GM21619 (cell line): Measurements from ENCODE around the gene KIAA0232.

Experiments
- ATAC-seq: cut with Tn5 transposase; IDR thresholded peaks from one replicate; pipeline ENCODE4 v1.9.1; 2021; ENCODE audit not compliant: unreplicated experiment

KIAA0232 gene, protein sequence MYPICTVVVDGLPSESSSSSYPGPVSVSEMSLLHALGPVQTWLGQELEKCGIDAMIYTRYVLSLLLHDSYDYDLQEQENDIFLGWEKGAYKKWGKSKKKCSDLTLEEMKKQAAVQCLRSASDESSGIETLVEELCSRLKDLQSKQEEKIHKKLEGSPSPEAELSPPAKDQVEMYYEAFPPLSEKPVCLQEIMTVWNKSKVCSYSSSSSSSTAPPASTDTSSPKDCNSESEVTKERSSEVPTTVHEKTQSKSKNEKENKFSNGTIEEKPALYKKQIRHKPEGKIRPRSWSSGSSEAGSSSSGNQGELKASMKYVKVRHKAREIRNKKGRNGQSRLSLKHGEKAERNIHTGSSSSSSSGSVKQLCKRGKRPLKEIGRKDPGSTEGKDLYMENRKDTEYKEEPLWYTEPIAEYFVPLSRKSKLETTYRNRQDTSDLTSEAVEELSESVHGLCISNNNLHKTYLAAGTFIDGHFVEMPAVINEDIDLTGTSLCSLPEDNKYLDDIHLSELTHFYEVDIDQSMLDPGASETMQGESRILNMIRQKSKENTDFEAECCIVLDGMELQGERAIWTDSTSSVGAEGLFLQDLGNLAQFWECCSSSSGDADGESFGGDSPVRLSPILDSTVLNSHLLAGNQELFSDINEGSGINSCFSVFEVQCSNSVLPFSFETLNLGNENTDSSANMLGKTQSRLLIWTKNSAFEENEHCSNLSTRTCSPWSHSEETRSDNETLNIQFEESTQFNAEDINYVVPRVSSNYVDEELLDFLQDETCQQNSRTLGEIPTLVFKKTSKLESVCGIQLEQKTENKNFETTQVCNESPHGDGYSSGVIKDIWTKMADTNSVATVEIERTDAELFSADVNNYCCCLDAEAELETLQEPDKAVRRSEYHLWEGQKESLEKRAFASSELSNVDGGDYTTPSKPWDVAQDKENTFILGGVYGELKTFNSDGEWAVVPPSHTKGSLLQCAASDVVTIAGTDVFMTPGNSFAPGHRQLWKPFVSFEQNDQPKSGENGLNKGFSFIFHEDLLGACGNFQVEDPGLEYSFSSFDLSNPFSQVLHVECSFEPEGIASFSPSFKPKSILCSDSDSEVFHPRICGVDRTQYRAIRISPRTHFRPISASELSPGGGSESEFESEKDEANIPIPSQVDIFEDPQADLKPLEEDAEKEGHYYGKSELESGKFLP (N-terminal part only)

DNA sequence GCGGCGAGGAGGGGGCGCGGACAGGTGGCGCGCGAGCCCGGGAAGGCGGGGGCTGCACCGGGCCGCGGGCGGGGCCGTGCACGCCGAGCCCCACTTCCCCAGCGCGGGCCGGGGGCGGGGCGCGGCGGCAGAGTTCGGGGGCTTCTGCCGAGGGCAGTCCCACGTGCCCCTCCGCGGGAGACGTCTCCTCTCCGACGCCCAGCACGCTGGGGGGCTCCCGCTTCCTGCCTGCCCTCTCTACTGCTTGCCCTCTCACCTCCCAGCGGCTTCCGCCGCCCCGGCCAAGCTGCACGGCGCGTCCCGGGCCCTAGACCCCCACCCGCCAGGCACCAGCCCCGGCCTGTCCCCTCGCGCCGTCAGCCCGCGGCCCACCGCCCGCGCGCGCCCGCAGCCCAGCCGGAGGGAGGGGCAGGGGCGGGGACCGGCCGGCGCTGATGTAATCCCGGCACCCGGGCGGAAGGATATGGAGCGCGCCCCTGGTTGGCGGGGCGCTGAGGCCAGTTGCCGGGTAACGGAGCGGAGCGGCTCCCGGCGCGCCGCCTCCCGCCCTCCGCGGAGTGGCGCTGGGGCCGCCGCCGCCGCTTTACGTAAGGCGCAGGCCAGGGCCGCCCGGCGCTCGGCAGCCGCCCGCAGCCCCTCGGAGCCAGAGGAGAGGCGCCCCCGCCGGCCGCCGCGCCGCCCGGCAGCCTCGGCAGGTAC, at the start of gene KIAA0232:
Gene KIAA0232 (plus strand): TSS at position 581 of the 699 bp plus-strand sequence. CDS start 41,727 bp downstream, outside the sequence.
- peak; percentile 57 for ATAC-seq

DNA sequence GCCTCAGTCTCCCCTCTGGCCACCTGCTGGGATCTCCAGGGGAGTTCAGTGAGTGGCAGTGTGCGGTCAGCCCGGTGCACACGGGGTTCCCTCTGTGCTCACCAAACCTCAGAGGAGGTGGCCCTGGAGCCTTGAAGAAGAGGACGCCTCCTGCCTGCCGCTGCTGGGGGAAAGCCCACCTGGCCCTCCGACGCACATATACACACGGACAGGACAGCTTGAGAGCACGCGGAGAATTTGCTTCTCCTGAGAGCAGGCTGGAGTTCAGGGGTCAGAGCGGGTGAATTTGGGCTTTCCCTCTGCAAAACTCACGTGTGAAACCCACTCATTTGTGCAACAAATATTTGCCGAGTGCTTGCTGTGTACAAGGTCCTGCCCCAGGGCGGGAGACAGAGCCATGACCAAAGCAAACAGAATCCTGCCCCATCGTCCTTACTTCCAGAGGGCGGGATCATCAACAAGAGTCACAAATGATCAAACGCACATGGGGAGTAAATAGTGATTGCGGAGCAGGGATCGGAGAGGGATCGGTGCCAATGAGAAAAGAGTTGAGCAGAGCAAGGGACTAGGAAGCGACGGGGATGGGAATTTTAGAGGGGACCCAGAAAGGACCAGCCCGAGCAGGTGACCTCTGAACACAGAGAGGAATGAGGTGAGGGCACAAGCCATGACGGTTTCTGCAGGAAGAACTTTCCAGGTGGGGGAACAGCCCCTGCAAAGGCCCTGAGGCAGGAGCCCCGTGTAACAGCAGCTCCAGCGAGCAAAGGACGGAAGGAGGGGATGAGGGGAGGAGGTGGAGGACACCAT, 49.0 kb upstream of the KIAA0232 start:
- no peak for ATAC-seq

DNA sequence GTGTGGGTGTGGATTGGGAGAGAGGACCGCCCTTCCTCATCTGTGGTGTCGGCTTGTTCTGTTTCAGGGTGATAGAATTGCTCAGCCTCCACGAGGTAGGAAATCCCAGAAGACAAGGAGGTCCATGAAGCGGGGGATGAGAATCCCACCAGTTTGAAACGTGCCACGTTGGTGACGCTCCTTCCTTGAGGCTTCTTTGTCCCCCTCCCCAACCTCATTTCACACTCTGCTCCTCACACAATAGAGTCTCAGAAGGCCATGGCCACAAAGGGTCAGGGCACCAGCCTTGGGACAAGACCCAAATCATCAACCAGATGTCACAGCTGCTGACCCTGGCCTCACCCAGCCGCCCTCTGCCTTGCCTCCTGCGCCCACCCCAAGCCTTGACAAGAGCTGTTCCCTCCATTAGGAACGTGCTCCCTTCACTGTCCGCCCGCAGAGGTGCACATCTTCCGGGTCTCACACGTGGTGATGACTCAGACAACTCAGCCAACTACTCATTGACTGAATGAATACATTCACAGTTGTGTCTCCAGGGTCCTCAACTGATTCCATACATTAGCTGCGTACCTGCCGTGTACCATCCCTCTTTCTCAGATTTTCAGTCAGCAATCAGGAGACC, 48.3 kb upstream of the KIAA0232 start:
- ATAC-seq = no peak

DNA sequence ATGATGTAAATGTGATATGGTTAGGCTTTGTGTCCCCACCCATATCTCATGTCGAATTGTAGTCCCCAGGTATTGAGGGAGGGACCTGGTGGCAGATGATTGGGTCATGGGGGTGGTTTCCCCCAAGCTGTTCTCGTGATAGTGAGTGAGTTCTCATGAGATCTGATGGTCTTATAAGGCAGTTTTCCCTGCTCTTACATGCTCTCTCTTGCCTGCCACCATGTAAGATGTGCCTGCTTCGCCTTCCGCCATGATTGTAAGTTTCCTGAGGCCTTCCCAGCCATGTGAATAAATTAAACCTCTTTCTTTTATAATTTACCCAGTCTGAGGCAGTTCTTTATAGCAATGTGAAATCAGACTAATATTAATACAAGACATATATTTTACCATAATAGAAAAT, 42.6 kb upstream of the KIAA0232 start:
- no peak for ATAC-seq

DNA sequence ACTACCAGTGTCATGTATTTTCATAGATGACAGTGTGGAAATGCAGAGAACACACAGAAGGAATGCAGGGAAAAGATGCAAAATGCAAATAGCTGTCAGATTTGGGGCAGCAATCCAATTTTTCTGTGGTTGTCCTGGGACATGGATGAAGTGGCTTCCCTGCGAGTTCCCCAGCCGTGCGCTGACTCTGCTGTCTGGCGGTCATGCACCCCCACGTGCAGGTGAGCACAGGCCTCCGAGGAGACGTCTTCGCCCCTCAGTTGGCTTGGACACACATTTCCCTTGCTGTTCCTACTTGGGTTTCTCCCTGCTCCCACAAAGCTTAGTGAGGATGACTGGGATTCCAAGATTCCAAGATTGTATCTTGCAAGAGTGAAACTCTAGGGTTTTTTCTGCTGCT, 42.2 kb upstream of the KIAA0232 start:
- no peak for ATAC-seq

DNA sequence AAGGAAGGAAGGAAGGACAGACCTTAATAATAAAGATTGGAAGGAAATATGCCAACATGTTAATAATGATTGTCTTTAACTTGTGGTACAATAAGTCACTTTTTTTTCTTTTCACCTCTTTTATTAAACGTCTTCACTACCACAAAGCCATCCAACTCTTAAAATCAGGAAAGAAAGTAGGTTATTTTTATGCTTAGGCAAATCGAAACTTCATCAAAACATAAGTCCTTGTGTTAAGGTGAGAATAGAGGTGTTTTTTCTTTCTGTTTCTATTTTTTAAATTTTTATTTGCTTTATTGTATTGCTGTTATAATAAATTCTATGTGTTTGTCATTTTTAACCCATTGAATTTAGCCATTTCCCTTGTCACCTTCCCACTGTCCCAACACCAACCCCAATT, 40.0 kb upstream of the KIAA0232 start:
- ATAC-seq = no peak

DNA sequence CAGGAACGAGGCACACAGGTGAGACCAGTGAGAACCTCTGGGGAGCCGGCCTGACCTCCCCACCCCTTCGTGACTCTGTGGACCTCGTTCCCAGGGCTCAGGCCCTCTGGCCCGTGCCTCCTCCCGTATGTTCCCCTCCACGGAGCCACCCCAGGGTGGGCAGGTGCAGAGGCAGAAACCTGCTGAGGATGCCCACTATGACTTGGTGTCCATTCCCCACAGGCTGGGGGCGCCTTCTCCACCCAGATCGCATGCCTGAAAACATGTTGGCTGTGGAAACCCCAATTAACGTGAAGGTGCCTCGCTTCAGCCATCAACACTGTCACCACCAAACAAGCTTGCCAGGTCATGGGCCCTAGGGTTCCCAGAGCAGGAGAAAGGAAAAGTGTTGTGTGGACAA, 39.5 kb upstream of the KIAA0232 start:
- no peak for ATAC-seq

DNA sequence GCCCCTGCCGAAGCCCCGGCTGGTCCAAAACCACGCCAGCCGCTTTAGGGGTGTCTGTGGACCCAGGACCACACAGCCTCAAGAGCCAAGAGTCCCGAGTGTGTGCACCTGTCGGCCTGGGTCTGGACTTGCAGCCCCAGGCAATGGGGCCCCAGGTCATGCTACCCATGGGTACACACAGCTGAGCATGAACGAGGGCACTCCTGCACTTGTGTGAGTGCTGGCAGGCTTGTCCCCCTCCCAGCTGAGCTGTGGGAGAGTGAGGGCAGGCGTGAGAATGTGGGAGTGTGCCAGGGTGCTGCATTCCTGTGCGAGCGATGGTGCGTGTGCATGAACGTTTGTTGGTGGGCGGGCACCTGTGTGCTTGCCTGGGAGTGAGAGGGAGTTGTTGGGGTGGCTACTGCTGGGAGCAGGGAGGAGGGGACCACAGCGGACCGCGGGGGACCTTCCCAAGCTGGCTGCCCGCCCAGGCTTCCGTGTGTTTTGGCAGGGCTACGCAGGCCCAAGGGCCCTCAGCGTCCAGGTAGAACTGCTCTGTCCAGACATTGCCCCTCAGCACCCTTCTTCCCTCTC, 35.7 kb upstream of the KIAA0232 start:
- ATAC-seq = no peak

DNA sequence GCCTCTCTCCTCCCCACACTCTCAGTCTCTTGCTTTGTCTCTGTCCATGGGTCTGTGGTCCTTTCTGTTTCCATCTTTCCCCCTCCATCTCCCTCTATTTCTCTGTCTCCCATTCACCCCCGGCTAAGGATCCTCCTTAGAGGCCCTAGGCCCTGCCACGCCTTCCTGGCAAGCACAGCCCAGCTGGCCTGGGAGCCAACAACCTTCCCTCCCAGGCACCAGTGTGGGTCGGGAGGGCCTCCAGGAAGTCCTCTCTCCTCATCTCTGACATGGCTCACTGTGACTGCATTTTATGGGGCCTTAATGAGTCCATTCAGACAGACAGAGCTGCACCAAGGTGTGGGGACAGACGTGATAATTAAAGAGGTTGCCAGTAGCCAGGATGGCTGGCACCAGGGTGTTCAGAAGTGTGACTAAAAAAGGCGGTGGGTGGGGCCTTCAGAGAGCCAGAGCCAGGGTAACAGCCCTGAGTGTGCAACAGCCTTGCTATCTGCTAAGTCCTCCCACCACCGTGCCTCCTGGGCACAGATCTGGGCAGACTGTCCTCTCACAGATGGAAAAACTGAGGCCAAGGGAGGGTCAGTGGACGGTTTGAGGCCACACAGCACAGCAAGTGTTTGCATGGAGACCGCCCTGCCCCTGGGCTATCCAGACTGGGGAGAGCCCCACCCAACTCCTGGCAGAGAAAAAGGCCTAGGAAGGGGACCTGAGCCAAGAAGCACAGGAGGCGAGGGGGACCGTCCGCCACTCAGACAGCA, 35.1 kb upstream of the KIAA0232 start:
- no peak for ATAC-seq

DNA sequence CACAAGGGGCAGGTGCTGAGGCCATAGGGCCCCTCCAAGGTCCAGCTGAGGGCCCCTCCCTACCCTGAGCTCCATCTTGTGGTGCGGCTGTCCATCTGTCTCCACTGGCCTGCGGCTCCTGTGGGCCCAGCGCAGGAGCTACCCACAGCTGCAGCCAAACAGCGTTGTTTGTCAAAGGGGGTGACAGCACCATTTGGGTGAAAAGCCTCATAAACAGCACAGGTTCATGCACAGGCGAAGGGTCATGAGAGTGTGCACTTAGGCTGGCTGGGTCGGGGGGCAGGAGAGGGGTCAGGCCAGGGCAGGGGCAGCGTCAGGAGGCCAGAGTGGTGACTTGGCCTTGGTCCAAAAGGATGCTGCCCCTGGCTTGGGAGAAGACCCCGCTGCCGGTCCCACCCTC, 34.2 kb upstream of the KIAA0232 start:
- ATAC-seq = no peak

DNA sequence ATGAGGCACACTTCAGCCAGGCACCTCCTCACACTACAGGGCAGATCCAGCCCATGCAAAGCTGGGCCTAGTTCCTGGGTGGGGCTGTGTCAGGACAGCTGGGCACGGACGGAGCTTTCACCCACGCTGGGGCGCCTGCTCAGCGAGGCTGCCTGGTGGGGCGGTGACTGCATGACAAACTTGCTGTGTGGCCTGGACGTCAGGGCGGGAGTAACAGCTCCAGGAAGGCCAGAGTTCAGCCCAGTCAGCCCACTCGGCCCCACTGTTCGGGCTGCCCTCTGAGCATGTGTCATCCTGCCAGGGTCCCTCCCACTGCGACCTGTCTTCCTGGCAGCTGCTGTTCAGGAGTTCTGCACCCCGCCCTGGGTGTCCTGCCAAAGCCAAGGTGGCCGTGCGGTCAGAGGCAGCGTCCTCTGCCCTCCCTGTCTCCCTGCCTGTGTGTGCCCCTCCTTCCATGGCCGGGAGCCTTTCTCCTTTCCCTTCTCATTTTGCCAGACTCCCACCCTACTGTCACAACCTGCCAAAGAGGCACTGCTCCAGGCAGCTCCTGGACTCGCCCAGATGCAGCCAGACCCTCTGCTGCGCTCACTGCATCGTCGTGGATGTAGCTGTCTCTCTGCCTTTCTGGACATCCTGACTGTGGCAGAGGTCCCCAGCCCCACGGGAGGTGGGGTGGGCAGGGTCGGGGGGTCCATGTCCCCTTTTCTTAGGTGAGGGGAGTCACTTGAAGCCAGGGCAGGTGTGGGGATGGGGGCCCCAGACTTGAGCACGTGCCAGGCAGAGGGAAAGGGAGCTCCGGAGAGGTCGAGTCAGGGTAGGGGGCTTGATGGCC, 33.0 kb upstream of the KIAA0232 start:
- ATAC-seq = no peak

DNA sequence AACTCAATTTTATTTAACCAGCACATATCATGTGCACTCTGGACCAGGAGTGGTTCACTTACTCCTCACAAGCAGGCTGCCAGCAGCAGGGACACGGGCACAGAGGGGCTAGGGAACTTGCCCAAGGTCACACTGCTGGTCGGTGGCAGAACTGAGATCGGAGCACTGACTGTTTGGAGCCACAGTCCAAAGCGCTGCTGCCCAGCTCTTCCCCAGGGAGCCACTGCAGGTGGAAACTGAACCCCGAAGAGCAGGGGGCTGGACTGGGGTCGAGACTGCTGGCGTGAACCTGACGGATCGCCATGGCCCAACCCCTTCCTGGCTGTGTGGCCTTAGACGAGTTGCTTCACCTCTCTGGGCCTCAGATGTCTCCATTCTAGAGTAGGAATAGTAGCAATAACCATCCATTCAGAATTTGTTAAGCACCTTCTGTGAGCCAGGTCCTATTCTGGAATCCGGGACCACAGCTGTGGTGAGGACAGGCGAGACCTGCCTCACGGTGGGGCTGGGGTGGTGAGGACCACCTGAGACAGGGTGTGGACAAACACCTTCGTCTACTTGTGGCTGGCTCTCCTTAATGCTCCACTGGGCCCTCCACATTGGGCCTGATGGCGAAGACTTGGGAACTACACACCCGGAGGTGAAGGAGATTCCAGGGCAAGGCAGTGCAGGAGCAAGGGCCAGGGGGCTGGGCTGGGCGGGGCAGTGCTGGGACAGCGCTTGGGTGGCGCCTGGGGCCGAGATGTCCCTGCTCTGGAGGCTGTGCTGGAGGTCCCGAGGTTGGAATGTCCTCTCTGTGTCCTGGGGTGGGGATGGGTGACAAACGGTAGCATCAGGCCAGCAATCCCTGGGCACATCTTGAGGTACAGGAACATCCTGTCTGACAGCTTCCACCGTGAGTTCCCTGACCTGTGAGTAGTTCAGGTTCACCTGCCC, 32.0 kb upstream of the KIAA0232 start:
- no peak for ATAC-seq

DNA sequence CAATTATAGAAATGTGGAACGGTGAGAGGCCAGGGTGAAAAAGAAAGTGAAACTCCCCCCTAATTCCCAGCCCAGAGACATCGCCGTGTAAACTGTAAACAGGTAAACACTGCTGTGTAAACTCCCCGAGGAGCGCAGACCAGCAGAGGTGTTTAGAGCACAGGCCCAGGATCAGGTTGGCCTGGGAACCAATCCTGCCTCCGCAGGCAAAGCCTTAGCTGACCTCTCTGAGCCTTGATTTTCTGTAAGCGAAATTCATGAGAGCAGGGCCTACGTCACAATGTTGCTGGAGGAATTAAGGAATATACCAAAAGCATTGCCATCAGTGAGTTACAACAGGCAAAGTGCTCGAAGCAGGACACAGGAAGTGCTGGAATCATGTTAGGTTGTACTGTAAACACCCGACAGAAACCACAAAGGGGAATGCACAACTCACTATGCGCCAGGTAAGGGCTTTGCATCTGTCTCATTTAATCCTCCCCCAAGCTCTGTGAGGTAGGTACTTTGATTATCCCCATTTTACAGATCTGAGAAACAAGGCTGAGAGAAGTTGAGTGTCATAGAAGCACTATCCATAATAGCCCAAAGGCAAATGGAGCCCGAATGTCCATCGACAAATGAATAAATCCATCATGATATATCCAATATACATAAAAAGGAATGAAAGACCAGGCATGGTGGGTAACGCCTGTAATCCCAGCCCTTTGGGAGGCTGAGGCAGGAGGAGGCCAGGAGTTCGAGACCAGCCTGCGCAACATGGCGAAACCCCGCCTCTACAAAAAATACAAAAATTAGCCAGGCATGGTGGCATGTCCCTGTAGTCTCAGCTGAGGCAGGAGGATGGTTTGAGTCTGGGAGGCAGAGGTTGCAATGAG, 30.7 kb upstream of the KIAA0232 start:
- no peak for ATAC-seq

DNA sequence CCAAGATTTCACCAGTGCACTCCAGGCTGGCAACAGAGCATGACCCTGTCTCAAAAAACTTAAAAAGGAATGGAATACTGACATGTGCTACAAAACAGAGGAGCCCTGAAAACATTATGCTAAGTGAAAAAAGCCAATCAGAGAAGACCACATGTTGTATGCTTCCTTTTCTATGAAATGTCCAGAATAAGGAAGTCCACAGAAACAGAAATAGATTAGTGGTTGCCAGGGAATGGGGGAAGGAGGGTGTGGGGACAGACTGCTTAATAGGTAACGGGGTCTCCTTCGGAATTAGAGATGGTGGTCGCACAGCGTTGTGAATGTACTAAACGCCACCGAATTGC, 30.1 kb upstream of the KIAA0232 start:
- no peak for ATAC-seq

DNA sequence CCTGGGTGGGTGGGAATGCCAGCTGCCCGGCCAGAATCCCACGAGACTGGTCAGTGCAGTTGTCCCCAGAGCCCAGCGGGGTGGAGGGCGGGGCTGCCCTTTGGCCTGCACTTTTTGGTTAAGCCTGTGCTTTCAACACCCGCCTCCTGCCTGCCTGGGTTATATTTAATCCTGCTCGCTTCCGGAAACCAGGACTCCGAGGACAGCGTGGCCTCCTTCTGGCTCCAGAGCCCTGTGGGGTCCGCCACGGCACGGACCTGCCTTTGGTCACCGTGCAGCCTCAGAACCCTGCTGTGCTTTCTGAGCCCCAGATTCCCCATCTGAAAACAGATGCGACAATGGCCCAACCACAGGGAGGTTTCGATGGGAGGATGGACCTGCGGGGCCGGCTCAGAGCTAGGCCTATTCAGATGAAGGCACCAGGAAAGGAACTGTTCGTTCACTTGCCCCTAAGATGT, 29.4 kb upstream of the KIAA0232 start:
- ATAC-seq = no peak

DNA sequence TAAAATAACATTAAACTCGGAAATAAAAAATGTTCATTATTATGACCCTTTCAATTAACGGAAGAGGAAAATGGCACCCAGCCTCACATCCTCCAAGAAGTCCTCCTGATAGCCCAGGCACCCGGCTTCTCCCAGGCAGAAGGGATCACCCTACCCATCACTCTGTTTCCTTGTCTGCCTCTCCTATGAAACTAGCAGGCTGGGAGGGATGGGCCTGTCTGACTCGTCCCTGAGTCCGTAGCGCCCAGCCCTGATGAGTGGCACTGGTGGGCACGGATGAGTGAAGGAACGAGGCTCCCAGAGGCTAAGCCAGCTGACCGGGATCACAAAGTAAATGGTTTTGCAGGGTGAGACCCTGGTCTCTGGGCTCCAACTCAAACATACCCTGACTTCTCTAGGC, 28.6 kb upstream of the KIAA0232 start:
- ATAC-seq = no peak
